GM19238 (cell line): ENCODE data around the gene PEMT.

Source experiments
- DNase-seq: peaks from one replicate; pipeline ENCODE4 v3.0.0; 2011; ENCODE audit warnings: low spot score; ENCODE audit not compliant: insufficient read length

Gene PEMT

DNA sequence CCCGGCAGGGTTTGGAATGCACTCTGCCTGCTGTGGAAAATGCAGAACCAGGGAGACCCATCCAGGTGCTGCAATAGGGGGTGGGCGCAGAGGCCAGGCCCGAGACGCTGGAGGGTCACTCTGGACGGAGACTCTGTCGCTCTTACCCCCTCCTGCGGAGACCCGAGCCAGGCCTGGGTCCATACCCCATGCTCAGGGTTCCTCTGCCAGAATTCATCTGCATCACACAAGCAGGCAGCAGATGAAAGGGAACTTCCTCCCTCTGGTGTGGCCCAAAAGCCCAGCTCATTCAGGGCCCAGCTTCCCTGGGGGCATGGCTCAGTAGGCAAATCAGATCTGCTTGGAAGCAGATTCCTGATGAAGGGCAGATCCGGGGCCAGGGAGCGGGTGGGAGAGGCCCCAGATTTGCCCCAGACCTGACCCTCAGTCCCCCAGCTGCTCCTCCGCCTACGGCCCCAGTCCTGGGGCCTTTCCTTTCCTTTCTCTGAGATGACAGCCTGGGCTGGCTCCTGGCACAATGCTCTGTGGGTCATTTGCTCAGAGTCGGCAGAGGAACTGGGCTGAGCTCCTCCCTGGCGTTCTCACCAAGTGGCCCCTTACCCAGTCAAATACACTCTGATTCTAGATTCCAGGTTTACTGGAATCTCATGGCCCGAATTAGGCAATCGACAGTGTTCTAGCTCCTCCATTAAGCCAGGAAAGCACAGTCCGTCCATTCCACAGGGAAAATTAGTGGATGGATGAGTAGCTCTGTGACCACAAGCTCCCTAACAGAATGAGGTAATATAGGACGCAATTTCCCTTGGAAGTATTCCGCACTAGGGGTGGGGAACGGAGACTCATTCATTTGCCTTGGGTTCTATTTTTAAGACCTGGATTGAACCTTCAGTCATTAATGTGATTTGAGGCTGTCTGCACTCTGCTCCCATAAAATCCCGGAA is 76.2 kb downstream of the PEMT start:
- DNase-seq: no peak

DNA sequence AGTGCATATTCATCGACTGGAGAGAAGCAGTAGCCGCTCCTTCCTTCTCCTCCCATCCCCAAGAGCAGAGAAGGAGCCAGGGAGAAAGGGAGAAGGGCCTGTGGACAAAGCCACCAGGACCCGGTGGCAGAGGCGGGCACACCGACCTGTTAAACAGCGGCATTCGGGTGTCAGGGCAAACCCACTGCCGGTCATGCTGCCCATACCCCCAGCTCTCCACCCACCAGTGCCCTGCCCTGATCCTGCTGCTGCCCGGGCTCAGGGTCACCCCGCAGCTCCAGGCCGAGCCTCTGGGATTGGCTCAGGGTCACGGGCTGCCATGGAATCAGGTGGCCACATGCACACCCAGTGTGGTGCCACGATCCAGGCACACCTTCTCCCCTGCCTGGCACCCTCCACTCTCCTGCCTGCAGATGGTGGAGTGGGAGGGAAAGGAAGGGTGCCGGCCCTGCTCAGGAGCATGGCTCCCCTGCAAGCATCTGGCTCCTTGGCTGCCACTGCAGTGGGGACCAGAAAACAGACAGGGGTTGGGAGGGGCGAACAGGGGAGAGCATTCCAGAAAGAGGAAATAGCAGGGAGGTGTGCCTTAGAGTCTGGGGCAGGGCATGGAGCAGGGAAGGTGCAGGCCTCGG is 77.0 kb downstream of the PEMT start:
- DNase-seq: no peak

DNA sequence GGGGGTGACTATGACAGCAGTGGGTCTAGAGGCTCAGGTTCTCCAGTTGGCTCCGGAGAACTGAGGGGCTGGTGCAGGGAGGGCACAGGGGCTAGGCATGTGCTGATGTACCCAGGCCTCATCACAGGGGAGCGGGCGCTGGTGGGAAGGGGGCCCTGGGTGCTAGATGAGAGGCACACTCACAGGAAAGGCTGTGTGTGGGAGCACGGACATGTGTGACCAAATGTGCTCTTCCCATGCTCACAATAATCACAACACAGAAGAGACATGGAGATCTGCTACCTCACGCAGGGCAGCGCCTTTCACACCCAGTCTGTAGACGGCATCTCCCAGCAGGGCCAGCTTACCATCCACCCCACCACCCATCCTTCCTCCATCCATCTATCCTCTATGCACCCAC is 77.9 kb downstream of the PEMT start:
- no peak for DNase-seq

DNA sequence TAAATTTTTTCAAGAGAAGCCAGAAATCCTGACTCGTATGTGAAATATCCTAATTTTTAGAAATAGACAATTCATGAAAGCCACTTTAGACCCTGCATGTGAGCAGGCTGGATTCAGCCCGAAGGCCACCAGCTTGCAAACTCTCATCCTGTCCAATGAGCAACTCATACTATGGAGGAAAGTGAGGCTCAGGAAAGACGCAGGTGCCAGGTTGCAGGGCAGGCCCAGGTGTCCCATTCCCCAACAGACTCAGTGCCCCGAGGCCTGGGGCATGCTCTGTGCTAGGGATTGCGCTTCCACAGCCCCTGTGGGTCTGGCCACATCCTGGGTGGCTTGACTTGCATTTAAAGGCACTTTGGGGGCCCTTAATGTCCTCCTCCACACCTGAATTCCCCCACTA is 78.6 kb downstream of the PEMT start:
- no peak for DNase-seq

DNA sequence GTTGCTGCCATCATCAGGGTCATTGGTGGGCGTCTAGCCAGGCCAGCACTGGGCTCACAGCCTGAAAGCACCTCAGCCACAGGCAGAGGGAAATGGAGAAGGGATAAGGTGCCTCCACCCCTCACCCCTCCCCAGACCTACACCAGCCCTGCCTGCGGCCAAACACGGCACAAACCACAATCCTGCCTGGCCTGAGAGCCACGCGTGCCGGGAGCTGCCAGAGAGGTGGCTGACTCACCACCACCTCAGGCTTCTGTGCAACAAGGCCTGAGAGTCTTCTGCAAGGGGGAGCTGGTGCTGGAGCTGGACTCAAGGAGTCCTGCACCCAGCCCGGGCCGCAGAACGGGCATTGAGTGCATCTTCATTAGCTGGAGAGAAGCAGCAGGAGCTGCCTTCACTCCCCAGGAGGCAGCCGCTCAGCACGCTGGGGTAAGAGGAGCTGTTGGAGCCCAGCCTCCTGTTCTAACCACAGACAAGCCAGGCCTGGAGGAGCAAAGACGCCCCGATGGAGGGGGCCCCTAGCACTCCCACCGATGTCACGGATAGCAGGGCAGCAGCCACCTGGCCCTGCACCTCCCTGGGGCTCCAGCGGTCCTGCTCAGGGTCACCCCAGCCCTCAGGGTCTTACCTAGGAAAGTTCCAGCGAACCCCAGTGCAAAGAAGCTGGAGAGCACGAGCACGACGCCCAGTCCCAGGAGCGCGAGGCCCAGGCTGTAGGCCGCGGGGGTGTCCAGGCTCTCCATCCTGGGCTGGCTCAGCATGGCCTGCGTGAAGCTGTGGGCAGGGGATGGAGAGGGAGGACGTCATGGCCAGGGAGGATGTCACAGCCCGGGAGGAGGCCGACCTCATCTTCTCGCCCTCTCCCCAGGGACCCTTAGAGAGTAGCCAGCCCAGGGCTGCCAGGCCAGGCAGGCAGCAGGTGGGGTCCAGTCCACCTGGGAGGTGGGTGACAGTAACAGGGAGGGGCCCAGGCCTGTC is 79.3 kb downstream of the PEMT start:
- DNase-seq: no peak

DNA sequence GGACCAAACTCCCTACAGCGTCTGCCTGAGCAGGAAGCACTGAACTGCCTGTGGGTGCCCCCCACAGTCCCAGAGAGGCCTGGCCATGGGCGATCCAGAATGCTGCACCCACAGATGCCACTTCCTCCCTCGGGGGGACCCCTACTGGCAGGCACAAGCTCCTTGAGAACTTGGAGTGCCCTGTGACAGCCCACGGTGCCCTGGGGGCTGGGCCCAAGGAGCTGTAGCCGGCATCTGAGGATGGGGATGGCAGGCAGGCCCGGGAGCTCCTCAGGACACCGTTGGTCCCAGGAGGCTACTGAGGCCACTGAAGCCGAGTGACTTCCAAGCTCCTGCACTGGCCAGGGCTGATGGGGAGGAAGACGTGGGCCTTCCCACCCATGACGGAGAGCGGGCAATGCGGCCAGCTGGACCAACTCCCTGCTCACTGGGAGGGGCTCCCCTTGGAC is 80.2 kb downstream of the PEMT start:
- DNase-seq: no peak

DNA sequence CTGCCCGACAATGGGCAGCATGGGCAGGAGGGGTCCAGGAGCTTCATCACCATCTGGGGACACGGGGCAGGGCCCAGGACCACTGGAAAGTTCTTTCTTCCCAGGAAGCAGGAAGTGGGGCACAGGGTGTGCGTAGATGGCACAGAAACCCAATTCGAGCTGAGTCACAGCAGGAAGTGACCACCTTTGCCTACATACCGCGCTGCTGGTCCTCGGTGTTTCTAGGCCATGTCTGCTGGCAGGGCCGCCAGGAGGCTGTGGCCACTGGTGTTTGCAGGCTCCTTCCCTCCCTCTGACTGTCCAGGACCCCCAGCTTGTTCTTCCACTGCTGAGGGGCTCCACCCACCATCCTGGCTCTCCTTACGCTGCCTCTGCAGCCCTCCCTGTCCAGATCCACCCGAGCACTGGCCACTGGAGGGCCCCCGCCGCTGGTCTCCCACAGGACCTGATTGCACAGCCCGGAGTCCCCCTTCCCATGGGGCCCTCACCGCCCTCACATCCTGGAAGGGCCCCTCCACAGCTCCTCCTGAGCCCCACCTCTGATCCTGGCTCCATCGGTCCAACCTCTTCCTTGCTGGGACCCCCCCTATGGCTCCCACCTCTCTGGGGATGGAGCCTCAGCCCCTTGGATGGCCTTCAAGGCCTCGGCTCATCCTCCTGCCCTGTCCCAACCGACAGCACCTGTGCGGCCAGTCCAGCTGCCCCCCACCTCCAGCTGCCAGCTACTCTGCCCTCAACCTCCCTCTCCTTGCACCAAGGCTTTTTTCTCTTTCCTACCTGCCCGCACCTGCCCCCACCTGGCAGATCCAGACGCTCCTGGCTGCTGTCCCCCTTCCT is 80.8 kb downstream of the PEMT start:
- DNase-seq: no peak

DNA sequence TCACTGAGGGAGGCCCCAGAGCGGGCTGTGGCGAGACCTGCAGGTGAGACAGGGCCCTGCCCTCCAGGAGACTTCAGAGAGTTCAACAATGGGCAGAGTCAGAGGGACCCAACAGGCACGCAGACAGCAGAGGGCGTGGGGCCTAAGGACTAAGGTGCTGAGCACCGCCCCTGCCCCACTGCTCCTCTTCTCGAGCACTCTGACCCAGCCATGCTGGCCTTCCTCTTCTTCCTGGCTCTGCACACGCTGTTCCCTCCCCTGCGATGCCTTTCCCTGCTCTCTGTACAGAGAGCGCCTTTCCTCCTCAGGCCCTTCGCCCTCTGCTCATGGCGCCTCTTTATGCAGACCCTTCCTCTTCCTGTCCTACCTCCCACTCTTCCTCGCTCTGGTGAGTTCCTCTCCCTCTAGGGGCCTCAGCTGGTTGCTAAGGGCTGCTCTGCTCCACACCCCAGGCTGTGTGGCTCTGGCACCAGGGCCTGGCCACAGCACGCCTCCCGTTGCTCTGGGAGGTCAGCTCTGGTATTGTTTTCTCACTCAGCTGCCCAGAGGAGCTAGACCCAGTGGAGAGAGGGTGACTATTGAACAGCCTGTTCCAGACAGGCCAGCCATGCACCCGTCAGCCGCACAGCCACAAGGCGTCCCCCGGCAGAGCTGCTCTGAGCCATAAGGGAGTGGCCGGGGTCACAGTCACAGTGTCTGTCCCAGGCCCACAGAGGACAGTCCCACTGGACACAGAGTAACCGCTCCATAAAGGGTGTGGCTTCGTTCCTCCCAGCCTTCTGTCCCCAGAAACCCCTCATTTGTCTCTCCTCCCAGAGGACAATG is 81.7 kb downstream of the PEMT start:
- DNase-seq: no peak

DNA sequence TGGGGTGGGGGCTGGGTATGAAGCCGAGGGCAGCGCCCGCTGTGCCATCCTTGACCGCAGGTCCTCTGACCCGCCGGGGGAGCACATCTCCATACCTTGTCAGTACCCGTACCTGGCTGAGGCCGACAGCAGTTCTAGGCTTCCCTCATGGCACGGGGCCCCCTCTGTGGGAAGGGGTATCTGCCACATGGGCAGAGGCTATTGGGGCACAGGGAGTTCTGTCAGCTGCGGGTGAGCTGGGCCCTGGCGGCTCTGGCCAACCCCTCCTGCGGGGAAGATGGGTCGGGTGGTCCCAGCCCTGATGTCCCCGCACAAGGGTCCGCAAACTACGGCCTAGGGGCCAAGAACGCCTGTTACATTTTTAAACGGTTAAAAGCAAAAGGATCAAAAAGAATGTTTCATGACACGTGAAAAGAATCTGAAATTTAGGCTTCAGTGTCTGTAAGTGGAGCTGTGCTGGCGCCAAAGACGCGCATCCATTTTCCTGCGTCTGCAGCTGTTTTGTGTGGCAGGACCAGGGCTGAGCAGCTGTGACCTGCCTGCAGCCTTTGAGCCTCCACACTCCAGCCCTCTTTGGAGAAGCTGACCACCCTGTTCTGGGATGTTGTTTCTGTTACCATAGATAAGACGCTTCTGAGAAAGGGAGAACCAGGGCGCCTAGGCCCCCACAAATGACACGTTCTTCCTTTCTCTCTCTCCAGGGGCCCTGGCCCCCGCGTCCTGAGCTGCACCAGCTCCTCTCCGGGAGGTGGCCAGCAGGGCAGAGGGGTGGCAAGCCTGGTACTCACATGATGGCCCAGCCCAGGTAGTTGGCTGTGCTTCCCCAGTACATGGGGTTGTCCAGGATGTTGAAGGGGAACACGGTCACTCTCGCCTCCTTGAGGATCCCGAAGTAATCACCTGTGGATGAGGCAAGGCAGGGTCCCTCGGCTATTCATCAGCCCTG is 82.6 kb downstream of the PEMT start:
- DNase-seq: no peak

DNA sequence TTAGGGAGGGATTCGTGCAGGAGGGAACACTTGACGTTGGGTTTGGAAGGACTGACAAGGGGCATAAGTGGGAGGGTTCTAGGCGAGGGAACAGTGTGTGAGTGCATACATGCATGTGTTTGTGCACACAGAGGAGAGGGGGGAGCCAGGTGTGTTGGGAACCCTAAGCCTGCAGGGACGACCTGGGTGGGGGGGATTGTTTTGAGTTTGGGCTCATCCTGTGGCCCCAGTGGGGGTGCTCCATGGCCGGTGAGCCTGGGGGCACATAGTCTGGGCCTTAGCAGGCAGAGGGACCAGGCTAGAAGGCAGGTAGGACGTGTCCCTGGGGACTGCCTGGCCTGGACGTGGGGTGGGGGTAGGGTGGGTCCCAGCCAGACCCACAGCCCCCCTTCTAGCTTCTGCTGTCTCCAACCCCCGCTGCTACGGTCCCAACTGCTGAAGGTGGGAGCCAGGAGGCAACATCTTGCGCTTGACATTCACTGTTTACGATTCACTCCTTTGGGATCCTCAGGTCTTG is 83.4 kb downstream of the PEMT start:
- DNase-seq: no peak

DNA sequence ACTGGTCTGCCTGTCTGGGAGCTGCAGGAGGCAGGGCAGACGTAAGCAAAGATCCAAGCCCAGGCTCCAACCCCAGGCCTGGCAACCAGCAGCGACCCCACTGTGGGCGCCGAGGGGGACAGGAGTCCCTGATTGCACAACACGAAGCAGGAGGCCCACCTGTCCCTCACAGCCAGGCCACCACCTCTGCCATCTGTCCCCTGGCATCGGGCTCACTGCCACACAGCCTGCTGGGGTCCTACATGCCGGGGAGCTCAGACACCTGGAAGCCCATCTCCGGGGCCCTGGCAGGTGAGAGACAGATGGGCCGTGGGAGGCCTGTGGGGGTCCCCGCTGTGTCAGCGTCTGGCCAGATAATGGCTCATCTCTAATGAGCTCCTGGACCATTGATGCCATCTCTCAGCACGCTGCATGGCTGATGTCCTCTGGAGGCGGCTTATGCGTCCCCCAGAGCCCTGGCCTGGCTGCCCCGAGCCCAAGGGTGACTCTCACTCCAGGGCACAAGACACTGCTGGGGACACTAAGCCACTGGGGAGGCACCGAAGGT is 84.0 kb downstream of the PEMT start:
- no peak for DNase-seq

DNA sequence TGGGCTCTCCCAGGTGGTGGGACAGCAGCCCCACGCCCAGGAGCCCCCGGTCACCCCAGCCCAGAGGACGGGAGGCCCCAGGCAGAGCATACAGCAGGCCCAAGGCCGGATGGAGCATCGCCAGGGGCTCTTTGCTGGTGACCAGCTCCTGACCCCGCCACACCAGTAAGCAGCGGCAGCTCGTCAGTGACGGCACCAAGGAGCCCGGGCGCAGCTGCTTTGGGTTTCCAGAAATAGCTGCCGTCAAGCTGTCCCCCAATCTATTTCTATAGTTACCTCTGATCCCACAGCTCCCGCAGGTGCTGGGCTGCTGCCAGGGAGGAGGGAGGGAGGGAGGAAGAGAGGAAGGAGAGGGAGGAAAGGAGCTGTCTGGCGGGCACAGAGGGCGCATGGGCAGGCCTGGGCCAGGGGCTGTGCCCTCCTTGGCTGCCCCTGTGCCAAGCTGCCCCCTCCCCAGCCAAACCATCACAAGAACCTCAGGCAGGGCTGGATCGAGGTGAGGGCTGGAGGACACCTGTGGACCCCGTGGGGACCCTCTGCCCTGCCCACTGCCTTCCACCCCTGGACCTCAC is 84.5 kb downstream of the PEMT start:
- no peak for DNase-seq

DNA sequence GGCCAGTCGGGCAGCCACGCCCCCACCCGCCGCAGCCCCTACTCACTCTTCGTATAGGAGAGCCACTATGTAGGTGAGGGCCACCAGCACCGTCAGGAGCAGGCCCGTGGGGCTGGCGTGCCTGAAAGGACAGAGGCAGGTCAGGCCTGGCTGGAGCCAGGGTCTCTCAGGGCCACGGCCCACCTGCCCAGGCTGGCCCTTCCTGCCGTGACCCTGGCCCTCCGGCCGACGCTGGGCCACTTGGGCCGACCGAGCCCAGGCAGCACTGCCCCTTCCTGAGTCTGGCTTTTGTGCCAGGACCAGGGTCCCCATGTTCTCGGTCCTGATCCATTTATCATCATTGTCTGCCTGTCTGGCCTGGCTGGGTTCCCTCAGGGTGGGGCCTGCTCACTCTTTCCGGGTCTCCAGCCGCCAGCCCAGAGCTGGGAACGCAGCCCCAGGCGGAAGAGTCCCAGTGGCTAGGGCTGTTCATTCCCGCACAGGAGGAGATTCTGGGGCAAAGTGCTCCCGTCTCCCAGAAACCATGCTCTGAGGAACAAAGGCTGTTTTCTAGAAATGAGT is 85.2 kb downstream of the PEMT start:
- DNase-seq: no peak

DNA sequence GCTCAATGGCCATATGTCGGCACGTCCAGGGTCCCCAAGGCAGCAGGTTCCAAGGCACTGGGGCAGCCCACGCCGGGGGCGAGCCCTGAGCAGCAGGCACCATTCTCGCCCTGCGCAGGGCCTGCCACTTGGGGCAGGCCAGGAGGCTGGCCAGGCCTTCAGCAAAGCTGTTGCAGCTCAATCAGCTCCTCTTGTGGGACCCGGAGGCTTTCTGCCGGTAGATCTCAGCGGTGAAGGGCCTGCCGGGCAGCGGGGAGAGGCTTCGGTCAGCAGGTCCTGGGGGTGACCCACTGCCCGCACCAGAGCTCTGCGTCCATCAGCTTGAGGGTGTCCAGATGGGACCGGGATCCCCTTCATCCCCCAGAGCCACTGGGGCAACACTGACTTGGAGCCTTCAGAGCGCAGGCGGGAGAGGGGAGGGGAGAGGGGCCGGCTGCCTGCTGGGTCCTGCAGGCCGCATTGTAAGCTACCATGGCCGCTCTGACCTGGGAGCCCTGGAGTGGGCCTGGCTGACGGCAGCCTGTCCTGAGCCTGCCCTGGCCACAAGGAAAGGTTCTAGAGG is 85.8 kb downstream of the PEMT start:
- DNase-seq: no peak

DNA sequence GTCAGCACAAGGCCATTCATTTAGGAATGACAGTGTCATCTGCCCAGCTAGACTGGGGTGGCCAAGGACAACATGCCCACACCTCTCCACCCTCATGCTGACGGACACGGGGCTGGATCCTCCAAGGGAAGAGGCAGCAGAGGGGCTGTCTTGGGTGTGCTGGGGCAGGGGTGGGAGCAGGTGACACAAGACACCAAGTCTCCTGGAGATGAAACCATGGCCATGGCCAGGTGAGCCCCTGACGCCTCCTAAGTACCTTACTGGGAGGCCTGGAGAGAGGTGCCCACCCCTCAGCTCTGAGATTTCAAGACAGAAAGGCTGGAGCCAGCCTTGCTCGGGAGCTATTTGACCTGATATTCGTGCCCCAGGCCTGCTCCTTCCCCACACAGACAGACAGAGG is 86.4 kb downstream of the PEMT start:
- no peak for DNase-seq

DNA sequence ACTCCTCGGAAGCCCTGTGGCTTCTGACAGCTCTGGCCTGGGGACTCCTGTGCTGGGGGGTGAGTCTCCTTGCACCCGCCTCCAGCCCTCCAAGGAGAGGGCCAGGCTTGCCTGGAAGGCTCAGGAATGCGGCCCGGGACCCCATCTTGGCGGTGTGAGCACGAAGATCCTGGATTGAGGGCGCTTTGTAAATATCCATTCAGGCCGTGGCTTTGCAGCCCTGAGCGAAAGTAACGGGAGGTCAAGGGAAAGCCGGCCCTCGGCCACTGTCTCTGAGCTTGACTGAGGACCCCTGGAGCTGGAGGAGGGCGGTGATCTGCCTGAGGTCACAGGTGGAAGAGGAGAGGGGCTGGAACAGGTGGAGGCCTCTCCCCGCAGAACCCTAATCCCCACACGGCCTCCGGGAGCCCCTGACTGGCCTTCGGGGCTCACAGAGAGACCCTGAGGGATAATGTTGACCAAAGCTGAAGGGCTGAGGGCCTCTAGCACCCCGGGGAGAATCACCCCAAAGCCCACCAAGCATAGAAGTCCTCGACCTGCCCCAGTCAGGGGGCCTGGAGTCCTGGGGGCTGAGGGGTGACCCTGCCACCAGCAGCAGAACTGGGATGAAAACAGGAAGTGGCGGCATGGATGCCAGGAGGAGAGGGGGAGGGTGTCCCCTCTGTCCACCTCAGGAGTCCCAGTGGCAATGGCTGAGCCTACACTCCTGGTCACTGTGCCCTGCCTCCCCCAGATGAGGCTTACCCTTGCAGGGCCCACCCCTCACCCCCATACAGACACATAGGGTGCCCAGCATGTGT is 87.0 kb downstream of the PEMT start:
- DNase-seq: no peak
